Measurements from ENCODE around the gene HIP1.
A peak's percentile ranks its signal among the peaks of the same experiment; 100 is the strongest.
"Not testable (repeated sequence)": the region's sequence is repeated elsewhere in the genome, so short reads cannot be mapped to it uniquely, and the experiment has no call there.

The HIP1 gene

DNA sequence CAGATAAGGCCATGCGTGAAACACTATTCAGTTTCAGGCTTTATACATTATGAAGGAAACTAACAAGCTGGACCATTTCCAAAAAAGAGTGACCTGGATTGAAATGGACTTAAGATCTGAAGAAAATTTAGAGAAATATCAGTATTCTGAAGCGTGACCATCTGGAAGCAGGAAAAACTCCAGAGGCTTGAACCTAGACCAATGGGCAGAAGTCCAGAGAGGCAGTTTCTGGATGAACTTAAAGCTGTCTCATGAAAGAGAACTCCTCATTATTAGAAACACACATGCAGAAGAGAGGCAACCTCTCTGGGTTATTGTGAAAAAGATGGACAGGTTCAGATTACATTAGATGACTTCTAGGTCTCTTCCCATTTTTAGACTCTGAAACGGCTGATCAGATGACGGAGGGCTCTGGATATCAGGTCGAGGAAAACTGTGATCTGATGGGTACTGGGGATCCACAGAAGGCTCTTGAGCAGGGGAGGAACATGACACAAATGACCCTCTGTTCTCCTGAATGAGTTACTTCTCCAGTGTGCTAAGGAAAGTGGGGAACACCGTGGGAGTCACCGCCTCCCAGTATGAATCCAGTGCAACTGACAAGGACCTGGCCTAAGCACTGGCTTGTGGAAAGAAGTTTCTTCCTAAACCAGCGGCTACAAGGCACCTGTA is 130.2 kb downstream of the HIP1 start:
- no peak for DNase-seq

DNA sequence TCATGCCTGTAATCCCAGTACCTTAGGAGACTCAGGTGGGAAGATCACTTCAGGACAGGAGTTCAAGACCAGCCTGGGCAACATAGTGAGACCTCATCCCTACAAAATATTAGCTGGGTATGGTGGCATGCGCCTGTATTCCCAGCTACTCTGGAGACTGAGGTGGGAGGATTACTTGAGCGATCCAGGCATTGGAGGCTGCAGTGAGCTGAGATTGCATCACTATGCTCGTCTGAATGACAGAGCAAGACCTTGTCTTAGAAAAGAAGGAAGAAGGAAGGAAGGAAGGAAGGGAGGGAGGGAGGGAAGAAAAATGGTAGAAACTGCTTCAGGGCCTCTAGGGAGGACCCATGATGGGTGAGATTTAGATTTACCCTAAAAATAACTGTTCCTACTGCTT is 134.3 kb downstream of the HIP1 start:
- DNase-seq, result peak; percentile 74

DNA sequence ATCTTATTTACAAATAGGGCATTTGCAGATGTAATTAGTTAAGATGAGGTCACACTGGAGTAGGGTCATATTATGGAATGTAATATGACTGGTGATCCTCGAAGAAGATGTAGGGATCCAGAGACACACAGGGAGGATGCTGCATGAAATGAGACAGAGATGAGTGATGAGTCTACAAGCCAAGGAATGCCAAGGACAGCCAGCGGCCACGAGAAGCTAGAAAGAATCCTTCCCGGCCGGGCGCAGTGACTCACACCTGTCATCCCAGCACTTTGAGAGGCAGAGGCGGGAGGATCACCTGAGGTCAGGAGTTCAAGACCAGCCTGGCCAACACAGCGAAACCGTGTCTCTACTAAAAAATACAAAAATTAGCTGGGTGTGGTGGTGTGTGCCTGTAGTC is 135.9 kb downstream of the HIP1 start:
- not testable (repeated sequence) for DNase-seq

DNA sequence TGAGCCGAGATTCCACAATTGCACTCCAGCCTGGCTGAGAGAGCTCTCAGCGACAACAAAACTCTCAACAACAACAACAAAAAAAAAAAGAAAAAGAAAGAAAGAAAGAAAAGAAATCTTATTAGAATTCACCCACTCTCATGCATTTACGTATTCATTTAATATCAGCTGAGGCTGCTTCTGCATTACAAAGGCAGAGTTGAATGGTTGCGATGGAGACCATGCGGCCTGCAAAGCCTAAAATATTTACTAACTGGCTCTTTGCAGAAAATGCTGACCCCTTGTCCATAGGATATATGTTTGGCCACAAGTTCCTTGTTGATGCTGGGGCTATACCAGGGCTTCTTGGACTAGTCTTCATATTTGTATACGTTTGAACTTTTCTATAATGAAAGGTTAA is 137.2 kb downstream of the HIP1 start:
- no peak for DNase-seq

DNA sequence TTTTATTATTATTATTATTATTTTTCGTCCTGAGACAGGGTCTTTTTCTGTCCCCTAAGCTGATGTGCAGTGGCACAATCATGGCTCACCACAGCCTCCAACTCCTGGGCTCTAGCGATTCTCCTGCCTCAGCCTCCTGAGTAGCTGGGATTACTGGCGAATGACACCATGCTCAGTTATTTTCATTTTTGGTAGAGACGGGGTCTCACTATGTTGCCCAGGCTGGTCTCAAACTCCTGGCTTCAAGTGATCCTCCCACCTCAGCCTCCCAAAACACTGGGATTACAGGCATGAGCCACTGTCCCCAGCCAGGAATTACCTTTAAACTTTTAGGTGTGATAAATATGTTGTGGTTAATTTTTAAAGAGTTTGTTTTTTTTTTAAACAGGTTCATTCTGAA is 138.0 kb downstream of the HIP1 start:
- DNase-seq, result not testable (repeated sequence)

DNA sequence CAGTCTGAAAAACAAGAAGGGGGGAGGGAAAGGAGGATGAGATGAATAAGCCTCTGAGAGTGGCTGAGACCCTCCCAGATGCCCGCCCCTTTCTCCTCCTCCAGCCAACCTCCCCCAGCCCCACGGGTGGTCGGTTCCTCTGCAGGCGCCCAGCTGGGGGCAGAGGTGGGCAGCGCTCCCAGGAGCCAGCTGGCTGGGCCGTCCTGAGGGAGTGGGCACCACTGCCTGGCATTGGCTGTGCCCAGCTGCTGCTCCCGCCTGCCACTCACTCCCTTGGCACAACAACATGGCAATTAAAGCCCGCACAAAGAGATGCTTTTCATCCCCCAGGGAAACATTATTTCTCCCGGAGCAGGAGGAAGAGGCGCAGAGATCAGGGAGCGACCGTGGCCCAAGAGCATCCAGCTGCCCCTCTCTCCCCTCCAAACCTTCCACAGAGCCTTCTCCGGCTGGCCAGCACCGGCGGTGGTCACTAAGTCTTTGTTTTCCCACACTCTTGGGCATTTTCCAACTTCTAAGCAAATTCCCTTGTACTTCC is 139.4 kb downstream of the HIP1 start:
- DNase-seq, result no peak

DNA sequence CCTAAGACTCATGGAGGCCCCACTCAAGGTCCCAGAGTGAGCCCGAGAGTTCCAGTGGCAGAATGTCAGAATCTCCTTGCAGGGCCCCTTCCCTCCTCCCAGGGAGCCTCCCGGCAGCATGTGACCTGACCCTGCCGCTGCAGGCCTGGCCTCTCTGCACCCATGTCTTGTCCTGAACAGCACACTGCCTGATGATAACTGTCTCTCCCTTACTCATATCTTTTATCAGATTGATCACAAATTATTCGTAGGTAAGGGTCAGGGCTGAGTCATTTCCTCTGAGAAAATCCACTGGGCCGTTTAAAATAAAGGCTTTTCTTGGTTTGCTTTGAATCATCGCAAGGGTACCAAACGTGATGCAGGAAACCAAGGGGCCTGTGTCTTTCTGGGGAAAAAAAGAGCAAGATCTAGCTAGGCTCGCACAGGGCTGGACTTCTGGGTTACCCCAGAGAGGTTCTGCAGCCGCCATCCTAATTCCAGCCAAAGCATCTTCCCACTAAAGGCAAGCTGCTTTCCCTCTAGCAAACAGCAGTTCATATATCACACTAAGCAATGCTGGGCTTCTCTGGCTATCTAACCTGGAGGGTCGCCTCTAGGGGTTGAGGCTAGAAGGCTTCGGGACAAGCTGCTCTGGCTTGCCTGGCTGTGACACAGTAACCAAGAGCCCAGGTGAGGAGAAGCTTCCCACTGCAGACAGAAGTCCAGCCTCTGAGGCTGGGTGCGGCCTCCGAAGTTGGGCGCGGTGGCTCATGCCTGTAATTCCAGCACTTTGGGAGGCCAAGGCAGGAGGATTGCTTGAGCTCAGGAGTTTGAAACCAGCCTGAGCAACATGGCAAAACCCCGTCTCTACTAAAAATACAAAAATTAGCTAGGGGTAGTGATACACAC is 141.8 kb downstream of the HIP1 start:
- no peak for DNase-seq

DNA sequence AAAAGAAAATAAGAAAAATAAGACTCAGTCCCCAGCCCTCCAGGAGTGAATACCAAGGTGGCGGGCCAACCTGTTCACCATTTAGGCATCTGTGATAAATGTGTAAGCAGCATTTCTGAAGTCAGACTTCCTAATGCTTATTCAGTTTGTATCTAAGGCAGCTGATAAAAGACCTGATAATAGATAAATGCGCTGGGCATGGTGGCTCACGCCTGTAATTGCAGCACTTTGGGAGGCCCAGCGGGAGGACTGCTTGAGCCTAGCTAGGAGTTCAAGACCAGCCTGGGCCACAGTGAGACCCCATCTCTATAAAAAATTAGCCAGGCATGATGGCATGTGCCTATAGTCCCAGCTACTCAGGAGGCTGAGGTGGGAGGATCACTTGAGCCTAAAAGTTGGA is 143.0 kb downstream of the HIP1 start:
- DNase-seq, result no peak

DNA sequence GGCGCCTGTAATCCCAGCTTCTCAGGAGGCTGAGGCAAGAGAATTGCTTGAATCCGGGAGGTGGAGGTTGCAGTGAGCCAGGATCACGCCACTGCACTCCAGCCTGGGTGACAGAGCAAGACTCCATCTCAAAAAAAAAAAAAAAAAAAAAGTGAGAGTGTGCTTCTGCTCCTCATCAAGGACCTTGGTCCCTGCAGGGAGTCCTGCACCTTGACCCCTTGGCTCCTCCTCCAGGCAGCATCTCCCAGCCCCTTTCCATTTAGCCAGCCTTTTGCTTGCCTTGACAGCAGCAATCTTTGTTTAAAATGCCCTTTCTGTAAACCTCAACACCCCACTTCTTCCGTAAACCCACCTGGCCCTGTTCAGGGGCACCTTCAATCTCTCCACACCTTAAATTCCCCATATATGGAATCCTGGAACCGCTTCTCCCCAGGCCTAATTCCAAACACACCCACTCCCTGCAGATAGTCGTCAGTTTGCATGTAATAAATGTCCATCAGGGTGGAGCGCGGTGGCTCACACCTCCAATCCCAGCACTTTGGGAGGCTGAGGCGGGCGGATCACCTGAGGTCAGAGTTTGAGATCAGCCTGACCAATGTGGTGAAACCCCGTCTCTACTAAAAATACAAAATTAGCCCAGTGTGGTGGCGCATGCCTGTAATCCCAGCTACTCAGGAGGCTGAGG is 145.1 kb downstream of the HIP1 start:
- not testable (repeated sequence) for DNase-seq

DNA sequence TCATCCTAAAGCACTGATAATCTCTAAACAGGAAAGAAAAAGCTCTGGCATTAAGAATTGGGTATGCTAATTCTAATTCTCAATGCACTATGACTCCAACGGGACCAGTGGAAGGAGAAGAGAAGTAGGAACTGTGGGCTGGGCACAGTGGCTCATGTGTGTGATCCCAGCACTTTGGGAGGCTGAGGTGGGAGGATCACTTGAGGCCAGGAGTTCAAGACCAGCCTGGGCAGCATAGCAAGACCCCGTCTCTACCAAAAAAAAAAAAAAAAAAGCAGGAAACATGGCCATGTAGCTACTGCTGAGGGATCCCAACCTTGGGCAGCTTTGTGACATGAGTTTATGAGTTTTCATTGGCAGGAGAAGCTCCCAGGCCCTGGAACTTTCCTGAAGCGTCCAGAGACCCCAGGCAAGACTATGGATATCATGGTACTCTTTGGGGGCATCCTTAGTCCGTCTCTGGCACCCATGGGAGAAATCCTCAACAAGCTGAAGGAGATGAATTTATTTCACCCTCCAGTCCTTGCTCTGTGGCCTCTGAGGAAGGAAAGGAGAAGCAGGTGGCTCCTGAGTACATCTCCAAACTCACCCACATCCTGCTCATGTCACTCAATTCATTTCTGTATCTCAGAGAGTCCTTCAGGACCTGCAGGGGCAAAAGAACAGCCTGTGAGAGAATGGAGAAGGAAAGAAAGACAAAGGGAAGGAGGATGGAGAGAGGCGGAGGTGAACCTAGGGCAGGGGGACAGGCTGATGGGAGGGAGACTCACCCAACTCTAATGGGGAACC is 147.1 kb downstream of the HIP1 start:
- DNase-seq, result no peak

DNA sequence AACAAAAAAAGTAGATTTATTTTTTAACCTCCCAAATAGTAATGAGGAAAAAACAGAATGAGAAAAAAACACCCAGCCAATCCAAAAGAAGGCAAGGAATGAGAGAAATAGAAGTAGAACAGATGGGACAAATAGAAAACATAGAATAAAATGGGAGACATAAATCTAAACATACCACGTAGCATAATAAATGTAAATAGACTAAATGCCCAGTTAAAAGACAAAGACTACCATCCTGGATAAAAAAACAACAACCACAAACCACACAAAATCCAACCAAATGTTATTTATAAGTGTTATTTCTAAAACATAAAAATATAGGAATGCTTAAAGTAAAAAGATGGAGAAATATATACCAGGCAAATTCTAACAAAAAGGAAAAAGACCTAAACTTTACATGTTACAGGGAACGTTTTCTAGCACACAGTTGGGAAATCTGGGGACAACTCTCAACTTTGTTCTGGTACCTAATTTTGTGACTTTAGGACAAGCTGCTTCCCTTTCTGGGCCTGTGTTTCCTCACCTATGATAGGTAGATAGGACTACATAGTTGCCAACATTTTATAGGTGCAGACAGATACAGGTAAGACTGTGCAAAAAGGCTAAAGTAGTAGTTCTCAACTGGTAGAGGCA is 148.3 kb downstream of the HIP1 start:
- DNase-seq, result no peak

DNA sequence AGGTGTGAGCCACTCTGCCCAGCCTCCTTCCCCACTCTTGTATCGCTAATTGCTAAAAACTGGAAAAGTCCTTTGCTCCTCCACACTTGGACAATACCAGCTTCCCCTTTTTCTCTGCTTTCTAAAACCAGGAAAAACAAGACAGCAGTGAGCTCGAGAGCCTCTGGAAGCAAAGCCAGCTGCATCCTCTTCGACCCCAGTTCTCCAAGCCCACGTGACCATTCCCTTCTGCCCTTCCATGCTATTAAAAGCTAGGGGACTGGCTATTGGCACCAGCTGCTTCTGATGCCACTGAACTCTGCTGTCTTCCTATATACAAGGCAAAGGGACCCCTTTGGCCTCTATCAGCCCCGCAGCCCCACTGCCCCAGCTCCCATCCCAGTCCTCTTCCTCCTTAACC is 154.4 kb downstream of the HIP1 start:
- DNase-seq, result no peak

DNA sequence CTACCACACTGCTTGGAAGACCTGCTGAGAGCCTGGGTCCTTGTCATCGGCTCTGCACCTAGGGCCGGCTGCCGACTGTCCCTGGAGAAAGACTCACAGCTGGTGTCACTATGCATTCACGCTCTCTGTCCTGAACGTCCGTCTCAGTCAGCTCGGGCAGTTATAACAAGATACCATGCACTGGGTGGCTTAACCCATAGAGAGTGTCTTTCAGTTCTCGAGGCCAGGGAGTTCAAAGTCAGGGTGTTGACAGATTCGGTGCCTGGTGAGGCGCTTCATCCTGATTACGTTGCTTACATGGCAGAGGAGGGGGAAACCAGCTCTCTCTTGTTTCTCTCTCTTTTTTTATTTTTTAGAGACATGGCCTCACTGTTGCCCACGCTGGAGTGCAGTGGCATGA is 155.5 kb downstream of the HIP1 start:
- no peak for DNase-seq

DNA sequence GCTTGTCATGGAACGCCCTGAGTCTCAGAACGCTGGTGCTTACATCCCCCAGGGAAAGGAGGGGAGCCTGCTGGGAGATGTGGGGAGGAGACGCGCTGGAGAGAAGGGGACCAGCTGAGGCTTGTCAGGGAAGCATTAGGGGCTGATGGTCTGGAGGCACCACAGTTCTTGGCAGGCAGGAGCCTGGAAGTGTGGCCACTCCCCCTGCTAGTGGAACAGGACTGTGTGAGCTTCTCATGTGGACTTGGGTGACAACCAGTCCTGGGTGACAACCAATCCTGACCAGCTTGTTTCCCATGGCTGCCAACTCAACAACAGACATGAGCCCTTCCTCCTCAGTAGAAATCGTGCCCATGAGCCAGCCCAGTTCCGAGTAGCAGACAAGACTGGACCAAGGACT is 158.8 kb downstream of the HIP1 start:
- no peak for DNase-seq

DNA sequence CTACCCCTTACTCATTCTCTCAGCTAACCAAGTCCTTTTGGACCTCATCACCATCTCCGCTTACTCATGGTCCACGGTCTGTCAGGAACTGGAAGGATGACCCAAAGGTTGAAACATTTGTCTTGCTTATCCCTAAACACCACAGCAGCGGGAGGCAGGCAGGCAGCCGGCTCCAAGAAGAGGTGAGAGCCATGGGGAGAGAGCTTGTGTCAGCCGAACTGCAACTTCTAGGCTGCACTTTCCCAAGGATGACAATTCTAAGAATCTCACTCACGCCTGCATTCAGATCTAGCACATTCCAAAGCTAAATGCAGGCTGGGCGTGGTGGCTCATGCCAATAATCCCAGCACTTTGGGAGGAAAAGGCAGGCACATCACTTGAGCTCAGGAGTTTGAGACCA is 160.7 kb downstream of the HIP1 start:
- no peak for DNase-seq

DNA sequence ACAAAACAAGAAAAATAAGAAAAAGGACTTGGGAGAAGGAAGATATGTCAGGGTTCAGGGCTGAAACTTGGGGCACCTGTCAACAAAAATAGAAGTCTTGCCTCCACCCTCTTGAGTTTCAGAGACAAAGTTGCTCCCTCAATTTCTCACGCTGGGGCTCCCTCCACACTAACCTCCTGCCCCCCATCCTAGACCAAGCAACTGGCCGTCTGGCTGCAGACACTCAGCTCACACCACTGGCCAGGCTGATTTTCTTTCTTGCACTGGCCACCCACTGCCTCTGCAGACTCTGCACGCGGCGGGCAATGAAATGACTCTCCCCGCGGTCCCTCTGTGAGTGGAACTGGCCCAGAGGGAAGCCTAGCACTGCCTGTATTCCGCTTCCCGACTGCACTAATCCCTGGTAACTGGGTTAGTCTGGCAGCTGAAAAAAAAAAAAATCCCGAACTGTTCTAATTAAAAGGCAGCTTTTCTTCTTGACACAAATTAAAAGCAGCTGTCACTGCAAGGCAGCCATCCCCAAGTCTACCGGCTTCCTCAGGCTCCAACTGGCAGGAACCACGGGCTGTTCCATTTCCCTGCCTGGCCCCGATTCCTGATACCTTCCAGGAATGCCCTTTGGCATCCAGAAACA is 163.1 kb downstream of the HIP1 start:
- no peak for DNase-seq

DNA sequence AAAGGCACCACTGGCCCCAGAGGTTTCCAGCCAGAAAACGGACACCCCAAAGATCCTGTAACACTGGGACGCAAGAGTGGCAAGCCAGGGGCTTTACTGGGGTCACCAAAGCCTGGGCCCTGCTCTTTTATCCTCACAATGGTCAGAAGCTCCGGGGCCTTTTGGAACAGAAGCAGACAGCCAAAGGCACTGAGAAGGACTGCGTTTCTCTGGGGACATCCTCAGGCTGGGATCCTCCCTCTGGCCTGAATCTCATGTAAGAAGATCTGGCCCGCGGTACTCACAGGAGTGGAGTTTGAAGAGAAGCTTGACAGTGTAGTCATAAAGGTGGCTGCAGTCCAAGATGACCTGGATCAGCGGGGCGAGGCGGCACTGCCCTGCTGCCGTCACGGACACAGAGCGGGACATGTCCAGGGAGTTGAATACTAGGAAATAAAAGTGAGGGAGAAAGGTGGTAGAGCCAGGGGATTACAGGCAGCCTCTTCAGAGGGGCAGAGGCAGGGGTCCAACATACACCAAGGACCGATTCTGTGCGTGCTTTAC is 165.2 kb downstream of the HIP1 start:
- DNase-seq, result no peak

DNA sequence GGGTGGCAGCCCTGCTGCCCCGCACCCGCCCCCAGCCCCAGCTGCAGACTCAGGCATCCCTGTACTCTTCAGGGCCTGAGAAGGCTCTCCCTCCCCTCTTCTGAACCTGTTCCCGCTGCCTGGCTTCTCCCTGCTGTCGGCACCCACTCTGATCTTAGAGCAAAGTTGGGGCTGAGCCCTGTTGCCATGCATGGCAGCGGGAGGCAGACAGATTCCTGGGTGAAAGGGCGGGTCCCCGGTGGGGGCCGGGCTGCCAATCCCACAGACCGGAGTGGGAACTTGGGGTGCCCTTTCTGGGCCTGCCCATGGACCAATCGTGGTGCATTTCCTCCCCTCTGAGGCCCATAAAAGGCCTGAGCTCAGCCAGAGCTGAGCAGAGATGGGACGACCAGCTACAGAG is 165.9 kb downstream of the HIP1 start:
- DNase-seq, result no peak

DNA sequence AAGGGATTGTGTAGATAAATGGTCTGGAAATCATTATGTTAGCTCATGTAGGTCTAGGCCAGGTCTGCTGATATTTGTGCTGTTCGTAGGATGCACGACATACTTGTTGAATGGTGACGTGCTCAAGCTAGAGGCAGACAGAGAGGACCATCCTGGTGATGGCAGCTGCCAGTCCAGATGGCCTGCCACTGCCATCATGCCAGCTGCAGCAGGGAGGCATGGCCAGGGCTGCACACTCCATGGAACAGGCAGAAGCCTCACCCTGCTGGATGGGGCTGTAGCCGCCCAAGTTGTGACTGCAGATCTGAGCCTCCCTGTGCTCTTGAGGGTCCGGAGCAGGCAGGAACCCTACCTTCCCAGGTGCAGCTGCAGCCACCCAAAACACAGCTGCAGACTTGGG is 166.3 kb downstream of the HIP1 start:
- no peak for DNase-seq

DNA sequence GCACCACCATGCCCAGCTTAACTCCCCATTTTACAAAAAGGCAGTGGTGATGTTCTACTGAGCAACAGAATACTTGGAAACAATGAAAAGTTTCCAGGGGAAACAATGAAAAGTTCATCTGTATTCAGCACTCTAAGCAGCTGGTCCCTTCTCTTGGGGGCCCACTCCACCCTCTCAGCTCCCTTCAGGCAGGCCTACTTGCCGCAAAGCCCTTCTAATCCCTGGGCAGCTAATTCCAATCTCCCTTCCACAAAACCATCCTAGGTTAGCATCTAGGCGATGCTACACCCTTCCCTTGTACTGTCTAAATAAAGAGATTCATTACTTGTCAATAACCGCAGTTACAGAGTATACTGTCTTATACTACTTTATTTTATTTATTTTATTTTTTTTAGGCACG is 167.5 kb downstream of the HIP1 start:
- DNase-seq, result no peak

DNA sequence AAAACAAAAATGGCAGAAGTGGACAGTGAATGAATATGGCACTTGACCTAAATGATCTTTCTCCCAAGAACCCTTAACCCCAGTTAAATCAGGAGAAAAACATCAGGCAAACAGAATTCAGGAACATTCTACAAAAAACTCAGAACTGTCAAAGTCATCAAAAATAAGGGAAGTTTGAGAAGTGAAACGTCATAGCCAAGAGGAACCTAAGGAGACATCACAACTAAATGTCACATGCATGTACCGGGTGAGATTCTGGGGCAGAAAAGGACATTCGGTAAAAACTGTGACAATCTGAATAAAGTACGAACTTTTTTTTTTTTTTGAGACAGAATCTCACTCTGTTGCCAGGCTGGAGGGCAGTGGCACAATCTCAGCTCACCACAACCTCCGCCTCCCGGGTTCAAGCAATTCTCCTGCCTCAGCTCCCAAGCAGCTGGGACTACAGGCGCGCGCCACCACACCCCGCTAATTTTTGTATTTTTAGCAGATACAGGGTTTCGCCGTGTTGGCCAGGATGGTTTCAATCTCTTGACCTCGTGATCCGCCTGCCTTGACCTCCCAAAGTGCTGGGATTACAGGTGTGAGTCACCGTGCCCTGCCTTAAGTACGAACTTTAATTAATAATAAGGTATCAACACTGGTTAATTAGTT is 169.0 kb downstream of the HIP1 start:
- DNase-seq, result peak; percentile 57
